H9 (cell line): Measurements from ENCODE around the gene OLFM1. TPM values are rescaled to one million over a fixed set of nuclear protein-coding genes. Genes with fewer than 3 reads are reported as not detected.
"Not testable (repeated sequence)": the region's sequence is repeated elsewhere in the genome, so short reads cannot be mapped to it uniquely, and the experiment has no call there.

Source experiments
- DNase-seq: peaks from one replicate; pipeline ENCODE4 v3.0.0-alpha.2; 2017
- H2AFZ ChIP-seq: one replicate; pipeline ENCODE4 v1.6.1; 2013; ENCODE audit warnings: mild to moderate bottlenecking, low read length, control low read depth, moderate library complexity
- H2AK5ac ChIP-seq: 2 replicates; pipeline ENCODE4 v1.6.1; 2013; ENCODE audit warnings: low read length, control low read depth, mixed read lengths; ENCODE audit not compliant: insufficient read length
- H2BK120ac ChIP-seq: one replicate; pipeline ENCODE4 v1.6.1; 2013; ENCODE audit warnings: low read depth, mild to moderate bottlenecking, low read length, control low read depth, inconsistent platforms; ENCODE audit not compliant: poor library complexity, severe bottlenecking
- H2BK12ac ChIP-seq: 2 replicates; pipeline ENCODE4 v1.6.1; 2013; ENCODE audit warnings: low read length, control low read depth, mixed read lengths, low read depth; ENCODE audit not compliant: insufficient read length
- H2BK15ac ChIP-seq: 2 replicates; pipeline ENCODE4 v1.6.1; 2013; ENCODE audit warnings: low read depth, low read length, control low read depth
- H2BK20ac ChIP-seq: one replicate; pipeline ENCODE4 v1.6.1; 2013; ENCODE audit warnings: low read depth, mild to moderate bottlenecking, low read length, control low read depth, inconsistent platforms; ENCODE audit not compliant: poor library complexity, severe bottlenecking
- H2BK5ac ChIP-seq: 2 replicates; pipeline ENCODE4 v1.6.1; 2013; ENCODE audit warnings: low read length, control low read depth, mixed read lengths; ENCODE audit not compliant: insufficient read length
- H3K14ac ChIP-seq: 2 replicates; pipeline ENCODE4 v1.6.1; 2013; ENCODE audit warnings: low read length, control low read depth; ENCODE audit not compliant: insufficient read depth
- H3K18ac ChIP-seq: 2 replicates; pipeline ENCODE4 v1.6.1; 2013; ENCODE audit warnings: low read depth, mild to moderate bottlenecking, mixed read lengths, low read length, control low read depth; ENCODE audit not compliant: insufficient read length
- H3K23ac ChIP-seq: 2 replicates; pipeline ENCODE4 v1.6.1; 2013; ENCODE audit warnings: low read length, control low read depth, mixed read lengths, low read depth; ENCODE audit not compliant: insufficient read length
- H3K23me2 ChIP-seq: 2 replicates; pipeline ENCODE4 v1.6.1; 2013; ENCODE audit warnings: low read depth, mild to moderate bottlenecking, mixed read lengths, low read length, control low read depth; ENCODE audit not compliant: insufficient read length, poor library complexity, severe bottlenecking
- H3K27ac ChIP-seq: 2 replicates; pipeline ENCODE4 v1.5.1; 2013; ENCODE audit warnings: low read length, control low read depth, mixed read lengths, low read depth; ENCODE audit not compliant: insufficient read length
- H3K27me3 ChIP-seq: 2 replicates; pipeline ENCODE4 v1.6.1; 2013; ENCODE audit warnings: low read length, control low read depth, inconsistent platforms; ENCODE audit not compliant: insufficient read depth
- H3K4ac ChIP-seq: 2 replicates; pipeline ENCODE4 v1.6.1; 2013; ENCODE audit warnings: low read depth, mild to moderate bottlenecking, control low read depth, inconsistent platforms, low read length, moderate library complexity
- H3K4me1 ChIP-seq: 2 replicates; pipeline ENCODE4 v1.6.1; 2013; ENCODE audit warnings: low read length, control low read depth, inconsistent platforms; ENCODE audit not compliant: insufficient read depth
- H3K4me2 ChIP-seq: 2 replicates; pipeline ENCODE4 v1.6.1; 2013; ENCODE audit warnings: low read length, control low read depth, mixed read lengths; ENCODE audit not compliant: insufficient read length, insufficient read depth
- H3K56ac ChIP-seq: 2 replicates; pipeline ENCODE4 v1.6.1; 2013; ENCODE audit warnings: low read depth, mild to moderate bottlenecking, mixed read lengths, low read length, control low read depth; ENCODE audit not compliant: insufficient read length
- H3K79me1 ChIP-seq: 2 replicates; pipeline ENCODE4 v1.6.1; 2013; ENCODE audit warnings: low read depth, mild to moderate bottlenecking, moderate library complexity, low read length, control low read depth, inconsistent platforms; ENCODE audit not compliant: insufficient read depth, poor library complexity, severe bottlenecking
- H3K79me2 ChIP-seq: 2 replicates; pipeline ENCODE4 v1.6.1; 2013; ENCODE audit warnings: low read length, control low read depth, inconsistent platforms; ENCODE audit not compliant: insufficient read depth
- H3K9ac ChIP-seq: 2 replicates; pipeline ENCODE4 v1.6.1; 2013; ENCODE audit warnings: low read length, control low read depth, mixed read lengths; ENCODE audit not compliant: insufficient read length; ENCODE audit errors: extremely low read depth
- H3K9me3 ChIP-seq: one replicate; pipeline ENCODE4 v1.6.1; 2013; ENCODE audit warnings: low read depth, low read length, inconsistent platforms; ENCODE audit not compliant: control insufficient read depth
- H3T11ph ChIP-seq: one replicate; pipeline ENCODE4 v1.6.1; 2013; ENCODE audit warnings: mild to moderate bottlenecking, low read length, control low read depth, inconsistent platforms
- H4K20me1 ChIP-seq: one replicate; pipeline ENCODE4 v1.6.1; 2013; ENCODE audit not compliant: control insufficient read depth, insufficient read length, insufficient read depth
- H4K5ac ChIP-seq: 2 replicates; pipeline ENCODE4 v1.6.1; 2013; ENCODE audit warnings: low read depth, mild to moderate bottlenecking, mixed read lengths, low read length, control low read depth; ENCODE audit not compliant: insufficient read length
- H4K8ac ChIP-seq: replicated peaks from 2 replicates; pipeline ENCODE4 v1.6.1; 2013; ENCODE audit warnings: low read length, control low read depth, mixed read lengths, low read depth; ENCODE audit not compliant: insufficient read length
- H4K91ac ChIP-seq: 2 replicates; pipeline ENCODE4 v1.6.1; 2013; ENCODE audit warnings: low read depth, mild to moderate bottlenecking, moderate library complexity, mixed read lengths, low read length, control low read depth; ENCODE audit not compliant: insufficient read length
- H3K27ac Mint-ChIP-seq, 3 experiments: 2 replicates in 2 of 3; 3 replicates in 1 of 3; pipeline ENCODE4 v1.8.0; 2020 to 2021; ENCODE audit warnings: mixed read lengths in 3 of 3, mild to moderate bottlenecking in 1 of 3, moderate library complexity in 1 of 3
- H3K27me3 Mint-ChIP-seq: 2 replicates; pipeline ENCODE4 v1.8.0; 2021; ENCODE audit warnings: low read depth, mild to moderate bottlenecking, moderate library complexity, mixed read lengths
- H3K36me3 Mint-ChIP-seq, 3 experiments: 2 replicates in 2 of 3; 3 replicates in 1 of 3; pipeline ENCODE4 v1.8.0; 2020 to 2021; ENCODE audit warnings: low read depth in 3 of 3, mixed read lengths in 3 of 3; ENCODE audit not compliant: insufficient read depth in 1 of 3
- H3K4me1 Mint-ChIP-seq, 2 experiments: 2 replicates each; pipeline ENCODE4 v1.8.0; 2020; ENCODE audit warnings: mixed read lengths in 2 of 2
- H3K4me3 Mint-ChIP-seq, 2 experiments: 2 replicates in 1 of 2; 3 replicates in 1 of 2; pipeline ENCODE4 v1.8.0; 2020 to 2021; ENCODE audit warnings: mild to moderate bottlenecking in 2 of 2, mixed read lengths in 2 of 2, moderate library complexity in 1 of 2
- H3K9me3 Mint-ChIP-seq, 2 experiments: 2 replicates in 1 of 2; 3 replicates in 1 of 2; pipeline ENCODE4 v1.8.0; 2020; ENCODE audit warnings: mild to moderate bottlenecking in 2 of 2, mixed read lengths in 2 of 2, moderate library complexity in 1 of 2
- CTCF ChIP-seq: fragments of 200-600 bp; sonication (generic); conservative IDR thresholded peaks from 3 replicates; pipeline ENCODE4 v1.8.0; 2021; ENCODE audit warnings: antibody characterized with exemption, mild to moderate bottlenecking
- WGBS: extraction: QIAGEN DNeasy Blood & Tissue Kit; methylation state at CpG from one replicate; pipeline ENCODE4 v1.1.7; 2013; ENCODE audit warnings: missing lambda C conversion rate, low lambda C conversion rate, mixed read lengths; ENCODE audit not compliant: insufficient read length; ENCODE audit errors: extremely low coverage; 5-methylcytosine and 5-hydroxymethylcytosine counted together
- total RNA-seq: library from RNA; stranded (reverse); gene quantifications from 2 replicates; pipeline ENCODE4 v1.2.1, GENCODE V29; 2021

The OLFM1 gene
- total RNA-seq, 1 experiment from 2014 or later = 34.1 TPM

- no CpG with 5 or more reads among the region's 7 CpGs for WGBS
- no peaks in the 10 kb centered on the region for H3K4me1 ChIP-seq
- H3K4me2 ChIP-seq = no peak overlapping the region
- H2AFZ ChIP-seq = no peak overlapping the region
- no peak overlapping the region for H2BK5ac ChIP-seq
- H3K27ac ChIP-seq = no peak overlapping the region
- H3K9ac ChIP-seq = no peak overlapping the region
- no peak overlapping the region for H2BK20ac ChIP-seq
- no peaks in the 10 kb centered on the region for H3K27me3 ChIP-seq
- H4K8ac ChIP-seq = no peak overlapping the region
- H4K5ac ChIP-seq = no peak overlapping the region
- no peak overlapping the region for H2BK120ac ChIP-seq
- H2BK15ac ChIP-seq = no peak overlapping the region
- H3K14ac ChIP-seq = no peak overlapping the region
- H2BK12ac ChIP-seq = no peak overlapping the region
- no peaks in the 10 kb centered on the region for H4K20me1 ChIP-seq
- H3K18ac ChIP-seq = no peak overlapping the region
- peaks cover 24 to 25% of the 10 kb centered on the region in 2 experiments for H3K4me1 Mint-ChIP-seq
- no peaks in the 10 kb centered on the region for H3K79me1 ChIP-seq
- DNase-seq = no peak
- no peak overlapping the region for H2AK5ac ChIP-seq
- peak overlapping the region in 1 of 3 experiments; percentile 39; a peak in 1 of 7 replicates for H3K27ac Mint-ChIP-seq
- no peak overlapping the region for H3K23ac ChIP-seq
- H3K36me3 Mint-ChIP-seq = peaks cover 2 to 7% (median 4%) of the 10 kb centered on the region in 3 experiments; a peak in 6 of 7 replicates
- H3K4me3 Mint-ChIP-seq = no peak overlapping the region
- H3K56ac ChIP-seq = no peak overlapping the region
- H3K79me2 ChIP-seq = no peaks in the 10 kb centered on the region
- no peaks in the 10 kb centered on the region for H3K9me3 ChIP-seq
- H3K23me2 ChIP-seq = no peaks in the 10 kb centered on the region
- H3K4ac ChIP-seq = no peak overlapping the region
- H3K27me3 Mint-ChIP-seq = peaks cover 19% of the 10 kb centered on the region
- peaks cover 13 to 15% of the 10 kb centered on the region in 2 experiments for H3K9me3 Mint-ChIP-seq
- TF ChIP-seq CTCF = no peak
- no peak overlapping the region for H4K91ac ChIP-seq
- no peak overlapping the region for H3T11ph ChIP-seq
These were observed 60.9 kb downstream of the OLFM1 start for GRCh38 chr9:135148386-135148785.

- not testable (repeated sequence) for H2BK12ac ChIP-seq, H3K9ac ChIP-seq, H3K4me3 Mint-ChIP-seq, H2BK120ac ChIP-seq, H3K27me3 ChIP-seq, DNase-seq, H4K8ac ChIP-seq, H3K9me3 ChIP-seq, H4K20me1 ChIP-seq, H3K79me1 ChIP-seq, H2BK20ac ChIP-seq, H3K14ac ChIP-seq, H2AK5ac ChIP-seq, H2BK5ac ChIP-seq, H3K27ac Mint-ChIP-seq, H3K4ac ChIP-seq, H2BK15ac ChIP-seq, H3K23ac ChIP-seq, H2AFZ ChIP-seq, H3K36me3 Mint-ChIP-seq, H3K4me2 ChIP-seq, H3K79me2 ChIP-seq, H3K18ac ChIP-seq, H3K56ac ChIP-seq, H4K91ac ChIP-seq, H3K4me1 ChIP-seq, H3K27ac ChIP-seq, H4K5ac ChIP-seq, H3T11ph ChIP-seq, H3K23me2 ChIP-seq
- Mint-ChIP-seq H3K27me3 (peaks cover 22% of the 10 kb centered on the region), H3K4me1 (peaks cover 19 to 22% of the 10 kb centered on the region in 2 experiments), H3K9me3 (peaks cover 13 to 15% of the 10 kb centered on the region in 2 experiments)
- no CpG with 5 or more reads among the region's 9 CpGs for WGBS
These were observed 62.4 kb downstream of the OLFM1 start for GRCh38 chr9:135149901-135150300.
